ENCODE measurements around the gene SGMS2.

Gene SGMS2

GRCh38 chr4:107866726-107867125, 42.0 kb downstream of the SGMS2 start:
- H4K91ac ChIP-seq (ENCODE audit: low read depth, low read length), result no peak overlapping the region
- no peak overlapping the region for H2AK5ac ChIP-seq (ENCODE audit: low read length)
- H2BK120ac ChIP-seq (ENCODE audit: insufficient read depth, low read length, poor library complexity), result no peak overlapping the region
- no peak overlapping the region for H2BK5ac ChIP-seq (ENCODE audit: low read depth, low read length, poor library complexity)
- H2BK12ac ChIP-seq (ENCODE audit: low read length), result no peak overlapping the region
- no peak overlapping the region for H3K27ac ChIP-seq (ENCODE audit: low read depth, low read length)
- H3K27me3 ChIP-seq (ENCODE audit: insufficient read depth, low read length), result no peaks in the 10 kb centered on the region
- no peak overlapping the region for H3K4me2 ChIP-seq (ENCODE audit: low read length)
- H3K14ac ChIP-seq (ENCODE audit: low read length), result no peak overlapping the region
- H3K4ac ChIP-seq (ENCODE audit: low read depth, low read length), result no peak overlapping the region
- H3K4me1 ChIP-seq (ENCODE audit: control insufficient read depth in 1 of 2, insufficient read depth in 2 of 2, low read length in 2 of 2), result no peaks in the 10 kb centered on the region
- no CpG with 5 or more reads among the region's 1 CpG for WGBS (ENCODE audit: extremely low coverage, insufficient coverage, insufficient read length)
- H3K9me3 ChIP-seq (ENCODE audit: insufficient read depth, low read depth, low read length), result no peaks in the 10 kb centered on the region
- H3K79me2 ChIP-seq (ENCODE audit: control insufficient read depth, insufficient read depth, low read length, poor library complexity), result no peaks in the 10 kb centered on the region
- no peak overlapping the region for H2AFZ ChIP-seq (ENCODE audit: insufficient read depth, low read length, poor library complexity)
- H3K23ac ChIP-seq (ENCODE audit: low read length), result no peak overlapping the region
- H4K12ac ChIP-seq (ENCODE audit: low read depth, low read length), result no peak overlapping the region
- no peaks in the 10 kb centered on the region for H3K79me1 ChIP-seq (ENCODE audit: low read length)
- H3K4me3 ChIP-seq (ENCODE audit: low read depth, low read length), result no peak overlapping the region
- no peak for DNase-seq
- no peak overlapping the region for H3K18ac ChIP-seq (ENCODE audit: low read length)
- H4K8ac ChIP-seq (ENCODE audit: low read depth, low read length), result no peak overlapping the region
- H3K36me3 ChIP-seq (ENCODE audit: control insufficient read depth in 1 of 2, insufficient read depth in 2 of 2, low read length in 2 of 2), result no peaks in the 10 kb centered on the region
- no peak overlapping the region for H3K9ac ChIP-seq (ENCODE audit: low read length)

DNA sequence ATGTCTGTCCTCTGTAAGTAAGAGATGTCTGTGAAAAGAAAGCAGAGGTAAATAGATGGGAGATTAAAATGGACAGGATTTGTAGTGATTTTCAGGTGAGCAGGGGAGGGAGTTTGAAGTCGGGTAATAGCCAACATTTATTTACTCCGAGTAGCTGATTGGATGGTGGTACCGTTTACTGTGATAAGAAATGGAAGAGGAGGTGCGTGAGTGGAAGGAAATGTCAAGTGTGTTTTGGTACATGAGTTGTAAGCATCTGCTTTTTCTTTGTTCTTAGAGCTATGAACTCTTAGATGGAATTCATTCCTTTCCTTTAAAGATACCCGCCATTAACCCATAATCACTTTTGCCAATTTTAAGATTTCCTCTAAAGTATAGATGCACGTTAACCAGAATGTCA, 45.5 kb downstream of the SGMS2 start:
- Histone ChIP-seq H3K18ac (ENCODE audit: low read length) (no peak overlapping the region), H2BK12ac (ENCODE audit: low read length) (no peak overlapping the region), H3K79me2 (ENCODE audit: control insufficient read depth, insufficient read depth, low read length, poor library complexity) (no peaks in the 10 kb centered on the region), H4K91ac (ENCODE audit: low read depth, low read length) (no peak overlapping the region), H4K8ac (ENCODE audit: low read depth, low read length) (no peak overlapping the region), H3K4me2 (ENCODE audit: low read length) (no peak overlapping the region), H3K4ac (ENCODE audit: low read depth, low read length) (no peak overlapping the region), H3K27ac (ENCODE audit: low read depth, low read length) (no peak overlapping the region), H3K23ac (ENCODE audit: low read length) (no peak overlapping the region), H2AFZ (ENCODE audit: insufficient read depth, low read length, poor library complexity) (no peak overlapping the region), H2BK5ac (ENCODE audit: low read depth, low read length, poor library complexity) (no peak overlapping the region), H3K4me3 (ENCODE audit: low read depth, low read length) (no peak overlapping the region), H3K9ac (ENCODE audit: low read length) (no peak overlapping the region), H4K12ac (ENCODE audit: low read depth, low read length) (no peak overlapping the region), H3K4me1 (ENCODE audit: control insufficient read depth in 1 of 2, insufficient read depth in 2 of 2, low read length in 2 of 2) (no peaks in the 10 kb centered on the region), H3K27me3 (ENCODE audit: insufficient read depth, low read length) (no peaks in the 10 kb centered on the region), H2BK120ac (ENCODE audit: insufficient read depth, low read length, poor library complexity) (no peak overlapping the region), H3K9me3 (ENCODE audit: insufficient read depth, low read depth, low read length) (no peaks in the 10 kb centered on the region), H2AK5ac (ENCODE audit: low read length) (no peak overlapping the region), H3K36me3 (ENCODE audit: control insufficient read depth in 1 of 2, insufficient read depth in 2 of 2, low read length in 2 of 2) (no peaks in the 10 kb centered on the region), H3K14ac (ENCODE audit: low read length) (no peak overlapping the region), H3K79me1 (ENCODE audit: low read length) (no peaks in the 10 kb centered on the region)
- no peak for DNase-seq
- 100% methylated on average over 2 of the region's 6 CpGs for WGBS (ENCODE audit: extremely low coverage, insufficient coverage, insufficient read length)

- H3K36me3 ChIP-seq (ENCODE audit: control insufficient read depth in 1 of 2, insufficient read depth in 2 of 2, low read length in 2 of 2), result no peaks in the 10 kb centered on the region
- H3K4me1 ChIP-seq (ENCODE audit: control insufficient read depth in 1 of 2, insufficient read depth in 2 of 2, low read length in 2 of 2), result no peaks in the 10 kb centered on the region
- H3K4me2 ChIP-seq (ENCODE audit: low read length), result no peak overlapping the region
- no peaks in the 10 kb centered on the region for H3K79me2 ChIP-seq (ENCODE audit: control insufficient read depth, insufficient read depth, low read length, poor library complexity)
- H3K4ac ChIP-seq (ENCODE audit: low read depth, low read length), result no peak overlapping the region
- no peak overlapping the region for H4K8ac ChIP-seq (ENCODE audit: low read depth, low read length)
- no peak overlapping the region for H3K23ac ChIP-seq (ENCODE audit: low read length)
- no peak overlapping the region for H2BK5ac ChIP-seq (ENCODE audit: low read depth, low read length, poor library complexity)
- no peaks in the 10 kb centered on the region for H3K9me3 ChIP-seq (ENCODE audit: insufficient read depth, low read depth, low read length)
- H4K91ac ChIP-seq (ENCODE audit: low read depth, low read length), result no peak overlapping the region
- H3K14ac ChIP-seq (ENCODE audit: low read length), result no peak overlapping the region
- no peak for DNase-seq
- no peak overlapping the region for H3K9ac ChIP-seq (ENCODE audit: low read length)
- no peak overlapping the region for H3K27ac ChIP-seq (ENCODE audit: low read depth, low read length)
- no CpG with 5 or more reads among the region's 8 CpGs for WGBS (ENCODE audit: extremely low coverage, insufficient coverage, insufficient read length)
- no peak overlapping the region for H3K18ac ChIP-seq (ENCODE audit: low read length)
- H2BK120ac ChIP-seq (ENCODE audit: insufficient read depth, low read length, poor library complexity), result no peak overlapping the region
- H2AK5ac ChIP-seq (ENCODE audit: low read length), result no peak overlapping the region
- no peak overlapping the region for H2BK12ac ChIP-seq (ENCODE audit: low read length)
- H4K12ac ChIP-seq (ENCODE audit: low read depth, low read length), result no peak overlapping the region
- H3K79me1 ChIP-seq (ENCODE audit: low read length), result no peaks in the 10 kb centered on the region
- H3K4me3 ChIP-seq (ENCODE audit: low read depth, low read length), result no peak overlapping the region
- no peak overlapping the region for H2AFZ ChIP-seq (ENCODE audit: insufficient read depth, low read length, poor library complexity)
- no peaks in the 10 kb centered on the region for H3K27me3 ChIP-seq (ENCODE audit: insufficient read depth, low read length)
These were observed 46.4 kb downstream of the SGMS2 start for GRCh38 chr4:107870916-107871786.

- no peak for DNase-seq
- H3K9ac ChIP-seq (ENCODE audit: low read length), result no peak overlapping the region
- no peaks in the 10 kb centered on the region for H3K4me1 ChIP-seq (ENCODE audit: control insufficient read depth in 1 of 2, insufficient read depth in 2 of 2, low read length in 2 of 2)
- no peak overlapping the region for H3K4me3 ChIP-seq (ENCODE audit: low read depth, low read length)
- no peaks in the 10 kb centered on the region for H3K79me1 ChIP-seq (ENCODE audit: low read length)
- H4K8ac ChIP-seq (ENCODE audit: low read depth, low read length), result no peak overlapping the region
- no peak overlapping the region for H2AK5ac ChIP-seq (ENCODE audit: low read length)
- no peaks in the 10 kb centered on the region for H3K79me2 ChIP-seq (ENCODE audit: control insufficient read depth, insufficient read depth, low read length, poor library complexity)
- H3K36me3 ChIP-seq (ENCODE audit: control insufficient read depth in 1 of 2, insufficient read depth in 2 of 2, low read length in 2 of 2), result no peaks in the 10 kb centered on the region
- H4K91ac ChIP-seq (ENCODE audit: low read depth, low read length), result no peak overlapping the region
- H3K27me3 ChIP-seq (ENCODE audit: insufficient read depth, low read length), result no peaks in the 10 kb centered on the region
- no peak overlapping the region for H4K12ac ChIP-seq (ENCODE audit: low read depth, low read length)
- no CpG with 5 or more reads among the region's 3 CpGs for WGBS (ENCODE audit: extremely low coverage, insufficient coverage, insufficient read length)
- no peak overlapping the region for H2AFZ ChIP-seq (ENCODE audit: insufficient read depth, low read length, poor library complexity)
- no peak overlapping the region for H3K14ac ChIP-seq (ENCODE audit: low read length)
- no peak overlapping the region for H3K4me2 ChIP-seq (ENCODE audit: low read length)
- no peak overlapping the region for H2BK120ac ChIP-seq (ENCODE audit: insufficient read depth, low read length, poor library complexity)
- H2BK12ac ChIP-seq (ENCODE audit: low read length), result no peak overlapping the region
- H3K9me3 ChIP-seq (ENCODE audit: insufficient read depth, low read depth, low read length), result no peaks in the 10 kb centered on the region
- no peak overlapping the region for H3K27ac ChIP-seq (ENCODE audit: low read depth, low read length)
- no peak overlapping the region for H2BK5ac ChIP-seq (ENCODE audit: low read depth, low read length, poor library complexity)
- no peak overlapping the region for H3K23ac ChIP-seq (ENCODE audit: low read length)
- H3K4ac ChIP-seq (ENCODE audit: low read depth, low read length), result no peak overlapping the region
- H3K18ac ChIP-seq (ENCODE audit: low read length), result no peak overlapping the region
These were observed 49.3 kb downstream of the SGMS2 start for GRCh38 chr4:107874024-107874423.
